ENCODE results near the gene KRT76.

DNA sequence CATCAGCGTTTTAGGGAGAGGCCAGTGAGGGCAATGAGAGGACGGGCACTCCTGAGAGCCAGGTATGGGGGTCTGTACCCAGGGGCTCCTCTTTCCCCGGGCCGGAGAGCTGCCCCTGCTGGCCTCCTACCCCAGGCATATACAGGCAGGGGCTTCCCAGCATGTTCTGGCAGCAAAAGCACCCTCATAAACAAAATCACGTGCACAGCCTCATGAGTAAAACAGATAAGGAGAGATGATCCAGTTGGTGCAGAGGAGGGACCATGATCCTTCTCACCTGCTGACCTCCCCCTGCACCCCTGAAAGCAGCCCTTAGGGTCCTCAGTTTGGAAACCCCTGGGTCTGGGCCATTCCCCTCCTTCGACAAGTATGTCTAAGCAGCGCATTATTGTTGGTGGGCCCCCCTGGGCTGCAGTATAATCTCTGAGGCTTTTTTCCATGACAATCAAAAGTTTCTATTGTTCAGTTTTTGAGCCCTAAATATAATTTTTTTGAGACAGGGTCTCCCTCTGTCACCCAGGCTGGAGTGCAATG is 41.8 kb upstream of the KRT76 start:
- TF ChIP-seq CTCF (IDR thresholded peaks at IDR 0.05) (no peak), POLR2A (IDR thresholded peaks at IDR 0.05) (no peak)

Data from testis (tissue), 2 donors.